CD8-positive, alpha-beta memory T cell (primary cell): ENCODE measurements around the gene CEP170. TPM values are rescaled to one million over a fixed set of nuclear protein-coding genes. Genes with fewer than 3 reads are reported as not detected.
"Not testable (repeated sequence)": the region's sequence is repeated elsewhere in the genome, so short reads cannot be mapped to it uniquely, and the experiment has no call there.

ENCODE experiments used
- CTCF ChIA-PET: fragments of 350-600 bp; sonication (Branson Sonifier 250); formaldehyde crosslinking; loops from one replicate; lab custom pipeline; 2021; ENCODE audit warnings: antibody characterized with exemption; lab: Charles Lee
- POLR2A ChIA-PET: fragments of 350-600 bp; sonication (Branson Sonifier 250); formaldehyde crosslinking; loops from one replicate; lab custom pipeline; 2021; ENCODE audit warnings: antibody characterized with exemption; lab: Charles Lee
- DNase-seq, 5 donors: peaks; one replicate each; pipeline versions ENCODE4 v3.0.0 to v3.0.0-alpha.2; 2020 to 2022; ENCODE audit warnings: mixed read lengths in 1 of 5
- H3K27ac ChIP-seq: one replicate; pipeline ENCODE4 v1.7.0; 2013; ENCODE audit warnings: low read depth, mild to moderate bottlenecking, low read length, moderate library complexity
- H3K27me3 ChIP-seq: 2 replicates; pipeline ENCODE4 v1.7.0; 2013; ENCODE audit warnings: low read length, mild to moderate bottlenecking; ENCODE audit not compliant: insufficient read depth, poor library complexity, severe bottlenecking
- H3K36me3 ChIP-seq: 2 replicates; pipeline ENCODE4 v1.7.0; 2013; ENCODE audit warnings: mild to moderate bottlenecking, low read length, moderate library complexity; ENCODE audit not compliant: insufficient read depth
- H3K4me1 ChIP-seq: 2 replicates; pipeline ENCODE4 v1.7.0; 2013; ENCODE audit warnings: mild to moderate bottlenecking, low read length, moderate library complexity; ENCODE audit not compliant: insufficient read depth
- H3K4me3 ChIP-seq: 2 replicates; pipeline ENCODE4 v1.7.0; 2013; ENCODE audit warnings: mild to moderate bottlenecking, low read length
- H3K9me3 ChIP-seq: 2 replicates; pipeline ENCODE4 v1.7.0; 2013; ENCODE audit warnings: mild to moderate bottlenecking, low read length
- H3K27ac Mint-ChIP-seq, 8 donors: one replicate each; pipeline ENCODE4 v1.8.0; 2020 to 2021; ENCODE audit warnings: mixed read lengths in 8 of 8, mild to moderate bottlenecking in 6 of 8, inconsistent platforms in 3 of 8, moderate library complexity in 3 of 8
- H3K27me3 Mint-ChIP-seq, 2 donors: one replicate each; pipeline ENCODE4 v1.8.0; 2020 to 2021; ENCODE audit warnings: mixed read lengths in 2 of 2, mild to moderate bottlenecking in 1 of 2, moderate library complexity in 1 of 2
- H3K36me3 Mint-ChIP-seq, 3 donors: one replicate each; pipeline ENCODE4 v1.8.0; 2020 to 2021; ENCODE audit warnings: mixed read lengths in 3 of 3, inconsistent platforms in 1 of 3, mild to moderate bottlenecking in 1 of 3
- H3K4me1 Mint-ChIP-seq, 3 donors: one replicate each; pipeline ENCODE4 v1.8.0; 2020 to 2021; ENCODE audit warnings: mixed read lengths in 3 of 3, inconsistent platforms in 1 of 3, mild to moderate bottlenecking in 1 of 3
- H3K4me3 Mint-ChIP-seq, 7 donors: one replicate each; pipeline ENCODE4 v1.8.0; 2020 to 2021; ENCODE audit warnings: mixed read lengths in 7 of 7, mild to moderate bottlenecking in 6 of 7, moderate library complexity in 4 of 7, inconsistent platforms in 2 of 7
- H3K9me3 Mint-ChIP-seq, 5 donors: one replicate each; pipeline ENCODE4 v1.8.0; 2020 to 2022; ENCODE audit warnings: mixed read lengths in 5 of 5, mild to moderate bottlenecking in 3 of 5, moderate library complexity in 2 of 5, inconsistent platforms in 1 of 5
- polyA plus RNA-seq: library from polyadenylated mRNA; unstranded; fragments of 300-500 nt; fragmentation: Illumina TruSeq; gene quantifications from one replicate; pipeline ENCODE4 v1.2.3, GENCODE V29; 2021
- total RNA-seq, 2 experiments: library from RNA; stranded (reverse); gene quantifications; one replicate each; pipeline ENCODE4 v1.2.3, GENCODE V29; 2021

The CEP170 gene
- total and polyA plus RNA-seq, 3 experiments from 2014 or later = 7.4 to 36.5 (median 29.9) TPM

- H3K27me3 ChIP-seq, H3K36me3 ChIP-seq, H3K27ac Mint-ChIP-seq, H3K27ac ChIP-seq, H3K27me3 Mint-ChIP-seq, DNase-seq, POLR2A ChIA-PET, CTCF ChIA-PET, H3K4me1 Mint-ChIP-seq, H3K9me3 ChIP-seq, H3K9me3 Mint-ChIP-seq, H3K4me1 ChIP-seq, H3K4me3 Mint-ChIP-seq, H3K4me3 ChIP-seq: not testable (repeated sequence)
- H3K36me3 Mint-ChIP-seq = peaks cover 3 to 24% (median 13%) of the 10 kb centered on the region in 3 donors
These were observed 50.7 kb downstream of the CEP170 start for GRCh38 chr1:243204336-243204735.

GRCh38 chr1:243203196-243203595 lies 51.9 kb downstream of the CEP170 start:
- H3K9me3 Mint-ChIP-seq, H3K27ac Mint-ChIP-seq, H3K4me3 ChIP-seq, CTCF ChIA-PET, H3K4me1 Mint-ChIP-seq, H3K27ac ChIP-seq, H3K9me3 ChIP-seq, H3K36me3 ChIP-seq, H3K4me1 ChIP-seq, H3K4me3 Mint-ChIP-seq, DNase-seq, H3K27me3 Mint-ChIP-seq, POLR2A ChIA-PET, H3K27me3 ChIP-seq: not testable (repeated sequence)
- H3K36me3 Mint-ChIP-seq = peaks cover 3 to 30% (median 13%) of the 10 kb centered on the region in 3 donors

DNA sequence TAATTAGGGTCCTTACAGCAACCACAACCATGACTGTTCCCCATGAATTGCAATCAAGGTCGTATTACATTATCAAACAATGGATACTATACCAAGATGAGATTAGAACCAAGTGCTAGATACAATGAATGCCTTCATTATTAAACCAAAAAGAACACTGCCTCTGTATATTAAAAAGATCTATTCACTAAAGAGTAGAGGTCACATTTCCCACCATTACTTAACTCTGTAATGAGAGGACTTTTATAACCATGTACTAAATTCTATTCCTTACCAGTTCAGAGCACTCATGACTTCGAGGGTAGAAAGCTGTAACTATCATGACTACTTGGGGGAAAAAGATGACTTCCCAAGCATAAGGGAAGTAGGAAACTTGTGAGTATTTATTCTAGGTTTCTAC lies 53.8 kb downstream of the CEP170 start:
- H3K27me3 Mint-ChIP-seq = not testable (repeated sequence)
- peaks cover 10 to 36% (median 11%) of the 10 kb centered on the region in 3 donors for H3K36me3 Mint-ChIP-seq

GRCh38 chr1:243197524-243197923 lies 57.6 kb downstream of the CEP170 start:
- H3K4me1 ChIP-seq, DNase-seq, POLR2A ChIA-PET, H3K27ac Mint-ChIP-seq, H3K4me3 Mint-ChIP-seq, H3K4me1 Mint-ChIP-seq, H3K27me3 Mint-ChIP-seq, H3K27ac ChIP-seq, H3K36me3 ChIP-seq, CTCF ChIA-PET, H3K9me3 Mint-ChIP-seq, H3K4me3 ChIP-seq, H3K27me3 ChIP-seq, H3K9me3 ChIP-seq: not testable (repeated sequence)
- peaks cover 6 to 28% (median 11%) of the 10 kb centered on the region in 3 donors for H3K36me3 Mint-ChIP-seq

More for the DNA sequence above, 53.8 kb downstream of the CEP170 start:
- H3K4me3 ChIP-seq, H3K36me3 ChIP-seq, POLR2A ChIA-PET, H3K9me3 Mint-ChIP-seq, CTCF ChIA-PET, H3K27ac ChIP-seq, H3K4me1 Mint-ChIP-seq, H3K4me1 ChIP-seq, H3K4me3 Mint-ChIP-seq, H3K9me3 ChIP-seq, DNase-seq, H3K27me3 ChIP-seq, H3K27ac Mint-ChIP-seq: not testable (repeated sequence)

DNA sequence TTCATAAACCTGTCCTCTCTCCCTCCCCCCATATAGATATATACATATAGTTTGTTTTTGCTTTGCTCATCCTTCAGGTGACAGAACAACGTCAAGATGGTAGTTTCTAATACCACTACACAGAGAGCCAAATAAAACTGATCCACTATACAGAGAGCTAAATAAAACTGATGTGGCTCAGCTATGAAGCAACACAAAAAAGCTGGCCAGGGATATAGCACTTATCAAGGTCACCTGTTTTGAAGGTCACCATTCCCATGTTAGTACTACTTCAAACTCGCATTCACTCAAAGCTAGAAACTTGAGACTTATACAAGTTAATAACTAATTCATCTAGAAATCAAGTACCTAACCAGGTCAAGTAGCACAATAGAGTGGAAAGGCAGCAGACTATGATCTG lies 61.8 kb downstream of the CEP170 start:
- DNase-seq, H3K9me3 Mint-ChIP-seq, H3K27ac ChIP-seq, H3K4me1 Mint-ChIP-seq, H3K27me3 Mint-ChIP-seq, H3K4me1 ChIP-seq, H3K4me3 Mint-ChIP-seq, POLR2A ChIA-PET, H3K27me3 ChIP-seq, H3K4me3 ChIP-seq, H3K36me3 ChIP-seq, H3K27ac Mint-ChIP-seq, CTCF ChIA-PET, H3K9me3 ChIP-seq: not testable (repeated sequence)
- H3K36me3 Mint-ChIP-seq = peaks cover 11 to 30% (median 13%) of the 10 kb centered on the region in 3 donors

DNA sequence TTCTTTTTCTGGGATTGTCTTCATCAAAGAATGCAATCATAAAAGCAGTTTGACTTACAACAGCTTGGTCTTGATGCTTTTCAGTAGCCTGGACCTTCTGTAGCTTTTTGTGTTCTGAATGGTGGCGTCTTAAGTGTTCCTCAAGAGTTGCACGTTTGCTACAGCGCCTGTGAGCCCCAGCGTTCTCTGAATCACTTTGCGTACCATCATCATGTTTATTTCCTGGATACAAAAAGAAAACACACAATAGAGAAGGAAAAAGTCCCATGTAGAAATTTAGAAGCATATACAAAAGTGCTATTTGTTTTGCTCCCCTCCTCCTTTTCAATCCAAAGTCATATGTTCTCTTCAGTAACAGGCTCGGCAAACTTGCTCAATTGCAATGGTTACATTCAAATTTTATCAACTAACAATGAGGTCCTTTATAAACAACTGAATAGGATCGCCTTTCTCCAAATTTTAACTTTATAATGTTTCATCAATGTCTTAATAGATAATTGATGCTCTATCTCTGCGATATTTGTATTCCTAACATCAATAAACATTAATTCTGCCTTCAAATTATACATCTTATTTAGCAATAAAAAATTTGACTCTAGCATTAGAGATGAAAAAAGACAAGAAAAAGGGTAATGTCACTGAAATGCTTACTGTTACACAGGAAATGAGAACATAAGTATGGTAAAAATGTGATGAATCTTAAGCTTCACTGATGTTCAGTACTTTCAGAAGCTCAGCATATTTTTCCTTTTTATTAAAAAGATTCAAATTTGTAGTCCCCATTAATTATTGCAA lies 68.7 kb downstream of the CEP170 start:
- H3K9me3 Mint-ChIP-seq, H3K27ac Mint-ChIP-seq, H3K27me3 Mint-ChIP-seq, POLR2A ChIA-PET, H3K36me3 ChIP-seq, H3K4me1 ChIP-seq, CTCF ChIA-PET, H3K27ac ChIP-seq, H3K4me1 Mint-ChIP-seq, DNase-seq, H3K9me3 ChIP-seq, H3K27me3 ChIP-seq, H3K4me3 Mint-ChIP-seq, H3K4me3 ChIP-seq: not testable (repeated sequence)
- peaks cover 16 to 43% (median 20%) of the 10 kb centered on the region in 3 donors for H3K36me3 Mint-ChIP-seq

- H3K4me1 Mint-ChIP-seq, H3K27me3 ChIP-seq, H3K4me3 ChIP-seq, H3K36me3 ChIP-seq, H3K9me3 ChIP-seq, H3K27me3 Mint-ChIP-seq, DNase-seq, CTCF ChIA-PET, H3K27ac Mint-ChIP-seq, H3K4me3 Mint-ChIP-seq, POLR2A ChIA-PET, H3K4me1 ChIP-seq, H3K9me3 Mint-ChIP-seq, H3K27ac ChIP-seq: not testable (repeated sequence)
- peaks cover 12 to 36% (median 18%) of the 10 kb centered on the region in 3 donors for H3K36me3 Mint-ChIP-seq
These were observed 70.3 kb downstream of the CEP170 start for GRCh38 chr1:243184787-243185186.

- H3K9me3 ChIP-seq, POLR2A ChIA-PET, H3K4me3 Mint-ChIP-seq, H3K9me3 Mint-ChIP-seq, H3K27ac Mint-ChIP-seq, H3K36me3 ChIP-seq, H3K27me3 Mint-ChIP-seq, H3K27ac ChIP-seq, CTCF ChIA-PET, H3K27me3 ChIP-seq, DNase-seq, H3K4me3 ChIP-seq, H3K4me1 Mint-ChIP-seq, H3K4me1 ChIP-seq: not testable (repeated sequence)
- H3K36me3 Mint-ChIP-seq = peaks cover 12 to 34% (median 18%) of the 10 kb centered on the region in 3 donors
These were observed 71.4 kb downstream of the CEP170 start for GRCh38 chr1:243183661-243184060.
